Body of pancreas (tissue), 4 donors: ENCODE results near the gene BIRC2.

Source experiments
- CTCF ChIP-seq, 7 experiments: fragments of 450-650 bp in 4 of 7; fragments of 200-600 bp in 3 of 7; sonication (generic) in 3 of 7; IDR thresholded peaks; one replicate each; pipeline ENCODE4 v1.5.1; 2016 to 2019; ENCODE audit warnings: antibody characterized with exemption in 7 of 7
- POLR2A ChIP-seq, 3 donors: fragments of 450-650 bp; IDR thresholded peaks; one replicate each; pipeline ENCODE4 v1.6.1; 2016; ENCODE audit warnings: antibody characterized with exemption in 3 of 3, mild to moderate bottlenecking in 2 of 3

GRCh38 chr11:102386136-102386734, 39.2 kb downstream of the BIRC2 start:
- TF ChIP-seq CTCF (IDR thresholded peaks at IDR 0.05) (no peak), POLR2A (IDR thresholded peaks at IDR 0.05) (no peak)
